Measurements from ENCODE around the gene HAVCR2. TPM values are rescaled to one million over a fixed set of nuclear protein-coding genes. Genes with fewer than 3 reads are reported as not detected.

Gene HAVCR2
- total and polyA plus RNA-seq, 2 of the 13 experiments (the other 11 are each of a cell fraction or from before 2014, with no cell fraction given) = 0.07 to 0.16 TPM

- no peak for TF ChIP-seq ZNF574 (CRISPR knock-in tag; IDR thresholded peaks at IDR 0.05)
- TF ChIP-seq ZNF441 (CRISPR knock-in tag; IDR thresholded peaks at IDR 0.05; ENCODE audit: borderline replicate concordance) = no peak
- TF ChIP-seq THRA (CRISPR knock-in tag; IDR thresholded peaks at IDR 0.05; ENCODE audit: borderline replicate concordance) = peak; percentile 23; the same call in 1 of the 2 replicates
- no peak for TF ChIP-seq ZNF44 (CRISPR knock-in tag; IDR thresholded peaks at IDR 0.05)
- TF ChIP-seq PBX2 (CRISPR knock-in tag; IDR thresholded peaks at IDR 0.05) = no peak
- no peak for TF ChIP-seq ZFP36L2 (CRISPR knock-in tag; IDR thresholded peaks at IDR 0.05)
- no peak for TF ChIP-seq ZNF224 (CRISPR knock-in tag; IDR thresholded peaks at IDR 0.05)
- TF ChIP-seq REPIN1 (CRISPR knock-in tag; IDR thresholded peaks at IDR 0.05; ENCODE audit: borderline replicate concordance, low read depth) = no peak
Observed at GRCh38 chr5:157046041-157046440, 62.8 kb downstream of the HAVCR2 start (continued).

Data from HepG2 (cell line).